Stimulated activated CD4-positive, alpha-beta T cell treated with anti-CD3 and anti-CD28 coated beads, Interleukin-1b, Interleukin-23, amount 100 ng/mL, for 4 hours (primary cell): ENCODE data around the gene DNASE1L2.

Source experiments
- DNase-seq, 2 donors: peaks; one replicate each; pipeline ENCODE4 v3.0.0-alpha.2; 2020; ENCODE audit warnings: low read depth in 2 of 2

The DNASE1L2 gene

DNA sequence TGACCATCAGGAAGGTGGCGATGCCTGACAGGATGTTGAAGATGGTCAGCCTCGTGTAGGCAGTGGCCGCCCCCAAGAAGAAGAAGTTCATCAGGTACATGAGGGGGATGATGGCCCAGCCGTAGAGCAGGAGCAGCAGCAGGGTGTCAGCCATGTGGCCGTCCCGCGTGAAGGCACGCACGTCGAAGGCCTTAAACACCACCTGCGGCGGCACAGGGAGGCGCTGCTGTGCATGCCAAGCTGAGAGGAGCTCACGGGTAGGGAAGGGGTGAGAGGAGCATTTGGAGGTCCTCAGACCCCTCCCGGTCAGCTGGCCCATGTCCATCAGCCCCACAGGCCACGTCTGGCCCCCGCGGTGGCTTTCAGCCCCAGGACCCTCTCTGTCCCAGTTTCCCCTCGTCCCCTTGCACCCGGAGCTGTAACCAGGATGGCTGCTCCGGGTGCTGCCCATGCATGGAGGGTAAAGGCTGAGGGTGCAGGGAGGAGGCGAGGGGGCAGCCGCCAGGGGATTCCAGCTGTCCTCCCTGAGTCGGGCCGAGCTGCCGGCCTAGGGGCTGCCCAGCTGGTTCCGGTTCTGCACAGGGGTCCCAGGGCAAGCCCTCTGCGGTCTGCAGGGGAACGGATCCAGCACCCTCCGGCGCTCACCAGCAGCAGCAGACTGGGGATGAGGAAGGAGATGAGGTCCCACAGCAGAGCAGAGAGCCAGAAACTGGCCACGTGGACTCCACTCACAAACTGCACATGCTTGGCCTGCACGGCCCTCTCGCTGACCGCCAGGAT lies 48.7 kb downstream of the DNASE1L2 start:
- DNase-seq = no peak

DNA sequence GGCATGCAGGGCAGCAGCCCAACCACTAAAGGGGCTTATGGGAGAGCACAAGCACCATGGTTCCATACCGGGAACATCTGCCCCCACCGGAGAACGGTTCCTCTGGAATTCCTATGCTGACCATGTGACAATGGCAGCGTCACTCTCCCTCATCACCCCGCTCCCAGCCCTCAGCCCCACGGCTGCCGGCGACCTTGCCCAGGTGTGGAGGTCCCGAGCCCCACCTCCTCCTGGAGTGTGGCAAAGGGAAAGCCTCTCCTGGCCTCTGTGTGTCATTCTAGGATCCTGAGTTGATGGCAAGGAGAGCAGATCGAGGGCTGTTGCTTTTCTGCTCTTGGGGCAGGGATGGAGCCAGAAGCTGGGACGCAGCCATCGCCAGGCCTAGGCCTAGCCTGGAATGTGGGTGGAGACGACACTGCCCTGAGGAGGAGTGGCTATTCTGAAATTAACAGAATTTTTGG lies 49.5 kb downstream of the DNASE1L2 start:
- DNase-seq = no peak

DNA sequence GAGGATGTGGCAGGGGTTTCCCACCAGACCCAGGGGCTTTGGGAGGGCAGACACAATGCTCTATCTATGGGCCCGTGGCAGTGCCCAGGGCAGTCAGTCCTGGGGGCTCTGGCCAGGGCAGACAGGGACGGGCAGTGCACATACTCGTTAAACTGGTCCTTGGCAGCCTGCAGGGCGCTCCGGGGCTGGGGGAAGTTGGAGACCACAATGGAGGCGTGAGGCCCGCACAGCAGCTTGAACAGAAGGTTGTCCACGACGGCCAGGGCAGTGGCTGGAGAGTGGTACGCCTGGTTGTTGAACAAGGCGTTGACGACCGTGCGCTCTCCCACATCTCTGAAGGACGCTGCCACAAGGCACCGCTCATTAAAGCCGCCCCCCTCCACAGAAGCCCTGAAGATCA lies 50.3 kb downstream of the DNASE1L2 start:
- no peak for DNase-seq

DNA sequence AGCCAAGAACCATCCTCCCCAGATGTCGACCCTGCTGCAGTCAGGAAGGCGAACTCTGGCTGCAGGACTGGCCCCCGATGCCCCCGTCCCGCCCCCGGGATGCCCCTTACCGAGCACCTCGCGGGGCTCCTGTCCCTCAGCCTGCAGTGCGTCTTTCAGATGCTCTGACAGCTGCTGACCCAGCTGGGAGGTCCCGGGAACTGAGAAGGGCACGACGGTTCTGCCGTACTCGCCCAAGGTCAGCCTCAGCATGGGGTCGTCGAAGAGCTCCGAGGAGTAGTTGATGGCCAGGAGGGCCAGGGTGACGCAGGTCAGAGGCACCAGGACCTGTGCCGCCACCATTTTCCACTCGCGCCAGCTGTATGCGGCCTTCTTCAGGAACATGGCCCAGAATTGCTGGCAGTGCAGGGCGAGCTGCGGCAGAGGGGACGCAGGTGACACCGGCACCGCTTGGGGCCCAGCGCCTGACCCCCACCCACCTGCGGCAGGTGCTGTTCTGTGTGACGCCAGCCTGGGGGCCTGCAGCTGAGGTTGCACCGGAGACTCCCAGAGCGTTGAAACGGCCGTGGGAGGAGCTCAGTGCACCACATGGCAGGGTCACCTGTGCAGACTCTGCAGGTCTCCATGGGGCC lies 51.8 kb downstream of the DNASE1L2 start:
- no peak for DNase-seq
